H1 (cell line): ENCODE measurements around the gene RAD18. TPM values are rescaled to one million over a fixed set of nuclear protein-coding genes. Genes with fewer than 3 reads are reported as not detected.

ENCODE experiments used
- CTCF ChIA-PET: fragments of 300-600 bp; sonication (Branson Sonifier 250); formaldehyde crosslinking; loops from one replicate; lab custom pipeline; 2021; ENCODE audit not compliant: partially characterized antibody; lab: Charles Lee
- POLR2A ChIA-PET: fragments of 300-600 bp; sonication (Branson Sonifier 250); formaldehyde crosslinking; loops from one replicate; lab custom pipeline; 2021; ENCODE audit warnings: inconsistent platforms; ENCODE audit not compliant: partially characterized antibody; lab: Charles Lee
- DNase-seq, 2 experiments: peaks; one replicate each; pipeline versions ENCODE4 v3.0.0 to v3.0.0-alpha.2; 2010 to 2022; ENCODE audit warnings: low spot score in 2 of 2, low read depth in 1 of 2, mixed read lengths in 1 of 2
- FAIRE-seq: peaks from 2 replicates; lab custom pipeline; 2011; peaks lifted over from hg19 to GRCh38; lab: Jason Lieb, UNC
- H2AFZ ChIP-seq: 2 replicates; pipeline ENCODE4 v1.8.1; 2012; ENCODE audit warnings: low read length, inconsistent platforms
- H2AK5ac ChIP-seq: 2 replicates; pipeline ENCODE4 v1.6.1; 2013; ENCODE audit warnings: low read depth, low read length
- H2BK120ac ChIP-seq: replicated peaks from 2 replicates; pipeline ENCODE3; 2013; ENCODE audit warnings: low read depth, low read length, inconsistent platforms
- H2BK12ac ChIP-seq: 2 replicates; pipeline ENCODE4 v1.6.1; 2013; ENCODE audit warnings: low read depth, low read length
- H2BK15ac ChIP-seq: 2 replicates; pipeline ENCODE4 v1.6.1; 2013; ENCODE audit warnings: low read length
- H2BK20ac ChIP-seq: 2 replicates; pipeline ENCODE4 v1.6.1; 2013; ENCODE audit warnings: low read length
- H2BK5ac ChIP-seq: 2 replicates; pipeline ENCODE4 v1.6.1; 2013; ENCODE audit warnings: low read depth, low read length
- H3K14ac ChIP-seq: 2 replicates; pipeline ENCODE4 v1.6.1; 2013; ENCODE audit warnings: inconsistent platforms; ENCODE audit not compliant: insufficient read length
- H3K18ac ChIP-seq: 2 replicates; pipeline ENCODE4 v1.6.1; 2013; ENCODE audit warnings: low read length; ENCODE audit errors: extremely low read depth
- H3K23ac ChIP-seq: 2 replicates; pipeline ENCODE4 v1.6.1; 2013; ENCODE audit warnings: inconsistent platforms; ENCODE audit not compliant: insufficient read length
- H3K23me2 ChIP-seq: 2 replicates; pipeline ENCODE4 v1.6.1; 2013; ENCODE audit warnings: low read depth, low read length
- H3K27ac ChIP-seq: 2 replicates; pipeline ENCODE4 v1.6.1; 2011; ENCODE audit warnings: low read depth, low read length, inconsistent platforms
- H3K27me3 ChIP-seq, 4 experiments: replicated peaks in 1 of 4; 1 replicate in 1 of 4; 2 replicates in 3 of 4; pipeline versions ENCODE4 v1.6.1 to v1.8.1; 2011 to 2013; ENCODE audit warnings: low read length in 3 of 4, mild to moderate bottlenecking in 3 of 4, inconsistent platforms in 2 of 4, mixed read lengths in 2 of 4, moderate library complexity in 1 of 4; ENCODE audit not compliant: control insufficient read depth in 3 of 4, insufficient read depth in 3 of 4; ENCODE audit errors: extremely low read depth in 1 of 4
- H3K36me3 ChIP-seq, 4 experiments: 2 replicates each; pipeline versions ENCODE4 v1.6.1 to v1.8.1; 2011 to 2013; ENCODE audit warnings: mild to moderate bottlenecking in 4 of 4, low read length in 3 of 4, moderate library complexity in 2 of 4, control low read depth in 1 of 4, inconsistent platforms in 1 of 4; ENCODE audit not compliant: insufficient read depth in 4 of 4, control insufficient read depth in 2 of 4
- H3K4ac ChIP-seq: replicated peaks from 2 replicates; pipeline ENCODE3; 2013; ENCODE audit warnings: low read length, low read depth, mixed read lengths, inconsistent platforms; ENCODE audit not compliant: insufficient read length
- H3K4me1 ChIP-seq, 4 experiments: replicated peaks in 1 of 4; 1 replicate in 1 of 4; 2 replicates in 3 of 4; pipeline versions ENCODE4 v1.6.1 to v1.8.1; 2011 to 2013; ENCODE audit warnings: low read length in 3 of 4, inconsistent platforms in 2 of 4, mixed read lengths in 1 of 4; ENCODE audit not compliant: insufficient read depth in 4 of 4, control insufficient read depth in 3 of 4
- H3K4me2 ChIP-seq, 2 experiments: 2 replicates each; pipeline versions ENCODE4 v1.6.1 to v1.8.1; 2011 to 2013; ENCODE audit warnings: low read depth in 2 of 2, low read length in 2 of 2, control low read depth in 1 of 2, inconsistent platforms in 1 of 2, mild to moderate bottlenecking in 1 of 2; ENCODE audit not compliant: insufficient read depth in 1 of 2
- H3K4me3 ChIP-seq, 4 experiments: fragments of 200-600, 300-600 bp in 1 of 4; sonication (generic), shearing (Covaris generic), sonication (Bioruptor Twin) in 1 of 4; 2 replicates each; pipeline versions ENCODE4 v1.5.1 to v1.8.1; 2011 to 2016; ENCODE audit warnings: low read length in 4 of 4, low read depth in 3 of 4, control low read depth in 2 of 4, inconsistent platforms in 2 of 4, mild to moderate bottlenecking in 2 of 4, mixed read lengths in 1 of 4, moderate library complexity in 1 of 4; ENCODE audit not compliant: insufficient read depth in 2 of 4; ENCODE audit errors: extremely low read depth in 1 of 4
- H3K56ac ChIP-seq: replicated peaks from 2 replicates; pipeline ENCODE3; 2013; ENCODE audit warnings: low read depth, mild to moderate bottlenecking, mixed read lengths, low read length, inconsistent platforms; ENCODE audit not compliant: insufficient read length
- H3K79me1 ChIP-seq: 2 replicates; pipeline ENCODE4 v1.6.1; 2013; ENCODE audit warnings: low read depth, low read length, control low read depth
- H3K79me2 ChIP-seq, 2 experiments: 2 replicates each; pipeline versions ENCODE4 v1.6.1 to v1.8.1; 2012 to 2013; ENCODE audit warnings: low read length in 2 of 2, mild to moderate bottlenecking in 2 of 2, inconsistent platforms in 1 of 2; ENCODE audit not compliant: insufficient read depth in 2 of 2, control insufficient read depth in 1 of 2
- H3K9ac ChIP-seq, 4 experiments: replicated peaks in 1 of 4; 1 replicate in 1 of 4; 2 replicates in 3 of 4; pipeline versions ENCODE4 v1.6.1 to v1.8.1; 2011 to 2013; ENCODE audit warnings: low read depth in 3 of 4, low read length in 3 of 4, control low read depth in 2 of 4, mild to moderate bottlenecking in 2 of 4, moderate library complexity in 2 of 4, inconsistent platforms in 1 of 4; ENCODE audit errors: extremely low read depth in 1 of 4
- H3K9me3 ChIP-seq, 2 experiments: 2 replicates each; pipeline versions ENCODE4 v1.6.1 to v1.8.1; 2012 to 2013; ENCODE audit warnings: mild to moderate bottlenecking in 2 of 2, moderate library complexity in 2 of 2, control low read depth in 1 of 2, inconsistent platforms in 1 of 2, low read depth in 1 of 2, low read length in 1 of 2, mixed read lengths in 1 of 2; ENCODE audit not compliant: insufficient read depth in 2 of 2
- H4K20me1 ChIP-seq, 2 experiments: replicated peaks in 1 of 2; 2 replicates each; pipeline versions ENCODE3 to v1.8.1; 2011 to 2013; ENCODE audit warnings: inconsistent platforms in 2 of 2, low read length in 2 of 2, mild to moderate bottlenecking in 1 of 2; ENCODE audit not compliant: insufficient read depth in 2 of 2, control insufficient read depth in 1 of 2
- H4K5ac ChIP-seq: 2 replicates; pipeline ENCODE4 v1.6.1; 2013; ENCODE audit warnings: low read length, low read depth, mixed read lengths, inconsistent platforms; ENCODE audit not compliant: insufficient read length
- H4K8ac ChIP-seq: 2 replicates; pipeline ENCODE4 v1.8.0; 2013; ENCODE audit warnings: mild to moderate bottlenecking, moderate library complexity, low read length, inconsistent platforms; ENCODE audit not compliant: insufficient read depth; ENCODE audit errors: extremely low read depth
- H4K91ac ChIP-seq: replicated peaks from 2 replicates; pipeline ENCODE3; 2013; ENCODE audit warnings: low read length, mixed read lengths, inconsistent platforms; ENCODE audit not compliant: insufficient read length
- CREB1 ChIP-seq: IDR thresholded peaks from 2 replicates; pipeline ENCODE4 v1.6.1; 2012; ENCODE audit warnings: inconsistent platforms
- EP300 ChIP-seq, 2 experiments: IDR thresholded peaks; 1 replicate in 1 of 2; 2 replicates in 1 of 2; pipeline ENCODE4 v1.6.1; 2011 to 2012; ENCODE audit warnings: low read depth in 2 of 2, low read length in 2 of 2, mild to moderate bottlenecking in 2 of 2, borderline replicate concordance in 1 of 2, inconsistent platforms in 1 of 2, moderate library complexity in 1 of 2
- POLR2A ChIP-seq, 2 experiments: IDR thresholded peaks; 1 replicate in 1 of 2; 2 replicates in 1 of 2; pipeline ENCODE4 v1.6.1; 2011; ENCODE audit warnings: low read depth in 2 of 2, low read length in 2 of 2, mild to moderate bottlenecking in 2 of 2; ENCODE audit errors: control extremely low read depth in 1 of 2
- RBBP5 ChIP-seq: IDR thresholded peaks from 2 replicates; pipeline ENCODE4 v1.7.1; 2012; ENCODE audit warnings: low read depth, mild to moderate bottlenecking, inconsistent platforms, low read length, moderate library complexity, borderline replicate concordance
- RNF2 ChIP-seq: fragments of 200-900, 300-1000 bp; sonication (generic); IDR thresholded peaks from 2 replicates; pipeline ENCODE4 v1.7.1; 2016; ENCODE audit warnings: borderline replicate concordance, low read depth, mild to moderate bottlenecking, antibody characterized with exemption, low read length; ENCODE audit not compliant: poor library complexity, severe bottlenecking; ENCODE audit errors: missing control alignments
- SIN3A ChIP-seq, 2 experiments: IDR thresholded peaks in 1 of 2; conservative IDR thresholded peaks in 1 of 2; 2 replicates each; pipeline ENCODE4 v1.6.1; 2011 to 2012; ENCODE audit warnings: low read length in 2 of 2, improper control_type of control experiment in 1 of 2, low read depth in 1 of 2, mild to moderate bottlenecking in 1 of 2
- TAF1 ChIP-seq: IDR thresholded peaks from 2 replicates; pipeline ENCODE4 v1.6.1; 2011; ENCODE audit warnings: mild to moderate bottlenecking, low read depth, low read length
- TAF7 ChIP-seq: optimal IDR thresholded peaks from 2 replicates; pipeline ENCODE3; 2011; ENCODE audit warnings: low read depth, mild to moderate bottlenecking, inconsistent platforms, low read length, moderate library complexity, borderline replicate concordance
- WGBS, 2 experiments: shearing (Covaris generic) in 1 of 2; methylation state at CpG; one replicate each; pipeline versions ENCODE4 v1.1.6 to v1.1.7; 2013 to 2015; ENCODE audit warnings: low lambda C conversion rate in 2 of 2, mixed read lengths in 2 of 2, inconsistent platforms in 1 of 2, low coverage in 1 of 2, missing lambda C conversion rate in 1 of 2; ENCODE audit not compliant: insufficient replicate concordance in 2 of 2, insufficient coverage in 1 of 2, insufficient read length in 1 of 2; ENCODE audit errors: extremely low coverage in 1 of 2, missing lambda C conversion rate in 1 of 2; 5-methylcytosine and 5-hydroxymethylcytosine counted together
- polyA plus RNA-seq, 7 experiments: library from polyadenylated mRNA; depleted of rRNA in 3 of 7; stranded (reverse) in 5 of 7; unstranded in 2 of 7; fragments of >200 nt in 5 of 7; fragments of 200-250 nt in 2 of 7; gene quantifications; 1 replicate in 5 of 7; 2 replicates in 1 of 7; 4 replicates in 1 of 7; pipeline versions ENCODE4 v1.2.1 to v1.2.3, GENCODE V29; 2011 to 2013; ENCODE audit warnings: missing spikeins in 2 of 7, mixed read lengths in 2 of 7
- total RNA-seq: library from RNA; stranded (reverse); fragmentation: NEBNext Ultra II Directional; extraction: Animal tissue kit (Norgen Biotek cat#: 25700); gene quantifications from 2 replicates; pipeline ENCODE4 v1.2.1, GENCODE V29; 2021

The RAD18 gene
- total and polyA plus RNA-seq, 2 of the 8 experiments (the other 6 are each of a cell fraction or from before 2014, with no cell fraction given) = 13.0 to 23.2 TPM

GRCh38 chr3:8959668-8960067, 3.6 kb downstream of the RAD18 start:
- CTCF ChIA-PET = interaction anchor here (0.7 to 1.0 kb wide), 3 partner anchors 23 to 291 kb away, joined by 3 to 4 read pairs (median 4); no protein-coding TSS in a partner anchor
- FAIRE-seq = no peak
- WGBS, 2 experiments = 89% methylated on average over 8 of the region's 8 CpGs; no CpG with 5 or more reads in 1 of the 2 experiments
- no peak for TF ChIP-seq RNF2
- no peak for TF ChIP-seq POLR2A (IDR thresholded peaks at IDR 0.05; ENCODE audit: control extremely low read depth in 1 of 2, low read depth in 2 of 2, low read length in 2 of 2)
- TF ChIP-seq EP300 (IDR thresholded peaks at IDR 0.05; ENCODE audit: borderline replicate concordance in 1 of 2, low read depth in 2 of 2, low read length in 2 of 2) = no peak
- no peak for TF ChIP-seq CREB1
- TF ChIP-seq TAF7 = no peak
- TF ChIP-seq TAF1 = no peak
- no peak for TF ChIP-seq RBBP5
- TF ChIP-seq SIN3A (conservative IDR thresholded peaks at IDR 0.05 in 1 of 2, IDR thresholded peaks at IDR 0.05 in 1 of 2; ENCODE audit: low read depth in 1 of 2, low read length in 2 of 2) = no peak

More at GRCh38 chr3:8959668-8960067, 3.6 kb downstream of the RAD18 start:
- Histone ChIP-seq H3K56ac (no peak overlapping the region), H3K4me2 (no peak overlapping the region), H3K79me2 (peaks cover 11 to 55% of the 10 kb centered on the region in 2 experiments), H3K14ac (no peak overlapping the region), H3K9ac (no peak overlapping the region), H2AK5ac (no peak overlapping the region), H4K91ac (no peak overlapping the region), H3K27me3 (no peaks in the 10 kb centered on the region), H3K36me3 (peaks cover 0 to 24% (median 7%) of the 10 kb centered on the region in 4 experiments; a peak in 2 of 8 replicates), H2BK5ac (no peak overlapping the region), H4K8ac (no peak overlapping the region), H3K4ac (no peak overlapping the region), H3K23ac (no peak overlapping the region), H3K4me1 (peaks cover 0 to 6% (median 3%) of the 10 kb centered on the region in 4 experiments; a peak in 5 of 7 replicates), H3K79me1 (peaks cover 15% of the 10 kb centered on the region), H2BK20ac (no peak overlapping the region), H3K9me3 (no peaks in the 10 kb centered on the region), H2BK15ac (no peak overlapping the region), H3K4me3 (no peak overlapping the region), H4K5ac (no peak overlapping the region), H2BK12ac (no peak overlapping the region), H2AFZ (no peak overlapping the region), H3K27ac (no peak overlapping the region), H4K20me1 (peaks cover 0 to 9% of the 10 kb centered on the region in 2 experiments), H2BK120ac (no peak overlapping the region), H3K18ac (no peak overlapping the region), H3K23me2 (peaks cover 3% of the 10 kb centered on the region; the same call in 1 of the 2 replicates)
- no peak for DNase-seq
- POLR2A ChIA-PET = no interaction called here
